ENCODE data around the gene LIFR.
"Not testable (repeated sequence)": the region's sequence is repeated elsewhere in the genome, so short reads cannot be mapped to it uniquely, and the experiment has no call there.

The LIFR gene, protein sequence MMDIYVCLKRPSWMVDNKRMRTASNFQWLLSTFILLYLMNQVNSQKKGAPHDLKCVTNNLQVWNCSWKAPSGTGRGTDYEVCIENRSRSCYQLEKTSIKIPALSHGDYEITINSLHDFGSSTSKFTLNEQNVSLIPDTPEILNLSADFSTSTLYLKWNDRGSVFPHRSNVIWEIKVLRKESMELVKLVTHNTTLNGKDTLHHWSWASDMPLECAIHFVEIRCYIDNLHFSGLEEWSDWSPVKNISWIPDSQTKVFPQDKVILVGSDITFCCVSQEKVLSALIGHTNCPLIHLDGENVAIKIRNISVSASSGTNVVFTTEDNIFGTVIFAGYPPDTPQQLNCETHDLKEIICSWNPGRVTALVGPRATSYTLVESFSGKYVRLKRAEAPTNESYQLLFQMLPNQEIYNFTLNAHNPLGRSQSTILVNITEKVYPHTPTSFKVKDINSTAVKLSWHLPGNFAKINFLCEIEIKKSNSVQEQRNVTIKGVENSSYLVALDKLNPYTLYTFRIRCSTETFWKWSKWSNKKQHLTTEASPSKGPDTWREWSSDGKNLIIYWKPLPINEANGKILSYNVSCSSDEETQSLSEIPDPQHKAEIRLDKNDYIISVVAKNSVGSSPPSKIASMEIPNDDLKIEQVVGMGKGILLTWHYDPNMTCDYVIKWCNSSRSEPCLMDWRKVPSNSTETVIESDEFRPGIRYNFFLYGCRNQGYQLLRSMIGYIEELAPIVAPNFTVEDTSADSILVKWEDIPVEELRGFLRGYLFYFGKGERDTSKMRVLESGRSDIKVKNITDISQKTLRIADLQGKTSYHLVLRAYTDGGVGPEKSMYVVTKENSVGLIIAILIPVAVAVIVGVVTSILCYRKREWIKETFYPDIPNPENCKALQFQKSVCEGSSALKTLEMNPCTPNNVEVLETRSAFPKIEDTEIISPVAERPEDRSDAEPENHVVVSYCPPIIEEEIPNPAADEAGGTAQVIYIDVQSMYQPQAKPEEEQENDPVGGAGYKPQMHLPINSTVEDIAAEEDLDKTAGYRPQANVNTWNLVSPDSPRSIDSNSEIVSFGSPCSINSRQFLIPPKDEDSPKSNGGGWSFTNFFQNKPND

GRCh38 chr5:38556599-38557307 lies at the start of gene LIFR:
LIFR (minus strand) TSS chr5:38556646; CDS start chr5:38530647, 25,999 bp downstream.
- DNase-seq (ENCODE audit: low read depth, low spot score), result peak; percentile 38

GRCh38 chr5:38605610-38606009 lies 49.2 kb upstream of the LIFR start:
- no peak for DNase-seq (ENCODE audit: low read depth, low spot score)

- DNase-seq (ENCODE audit: low read depth, low spot score), result no peak
Measured at GRCh38 chr5:38603691-38604090, 47.2 kb upstream of the LIFR start.

GRCh38 chr5:38602641-38603040 lies 46.2 kb upstream of the LIFR start:
- DNase-seq (ENCODE audit: low read depth, low spot score), result no peak

DNA sequence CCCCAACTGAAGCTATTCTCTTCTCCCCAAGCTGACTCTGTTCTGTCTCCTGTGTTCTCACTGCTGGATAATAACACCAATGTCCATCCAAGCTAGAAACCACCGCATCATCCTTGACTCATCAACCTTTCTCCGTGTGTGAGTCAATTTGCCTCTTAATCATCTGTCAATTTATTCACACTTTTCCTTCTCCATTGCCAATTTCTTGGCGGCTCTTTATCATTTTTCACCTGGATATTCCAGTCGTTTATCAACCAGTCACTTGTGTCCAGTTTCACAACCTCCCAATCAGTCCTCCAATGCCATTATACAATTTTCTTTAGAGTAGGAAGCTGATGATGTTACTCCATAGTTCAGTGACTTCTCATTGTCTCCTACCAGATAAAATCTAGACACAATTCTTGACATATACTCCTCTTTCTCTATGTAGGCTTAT lies 45.4 kb upstream of the LIFR start:
- no peak for DNase-seq (ENCODE audit: low read depth, low spot score)

DNA sequence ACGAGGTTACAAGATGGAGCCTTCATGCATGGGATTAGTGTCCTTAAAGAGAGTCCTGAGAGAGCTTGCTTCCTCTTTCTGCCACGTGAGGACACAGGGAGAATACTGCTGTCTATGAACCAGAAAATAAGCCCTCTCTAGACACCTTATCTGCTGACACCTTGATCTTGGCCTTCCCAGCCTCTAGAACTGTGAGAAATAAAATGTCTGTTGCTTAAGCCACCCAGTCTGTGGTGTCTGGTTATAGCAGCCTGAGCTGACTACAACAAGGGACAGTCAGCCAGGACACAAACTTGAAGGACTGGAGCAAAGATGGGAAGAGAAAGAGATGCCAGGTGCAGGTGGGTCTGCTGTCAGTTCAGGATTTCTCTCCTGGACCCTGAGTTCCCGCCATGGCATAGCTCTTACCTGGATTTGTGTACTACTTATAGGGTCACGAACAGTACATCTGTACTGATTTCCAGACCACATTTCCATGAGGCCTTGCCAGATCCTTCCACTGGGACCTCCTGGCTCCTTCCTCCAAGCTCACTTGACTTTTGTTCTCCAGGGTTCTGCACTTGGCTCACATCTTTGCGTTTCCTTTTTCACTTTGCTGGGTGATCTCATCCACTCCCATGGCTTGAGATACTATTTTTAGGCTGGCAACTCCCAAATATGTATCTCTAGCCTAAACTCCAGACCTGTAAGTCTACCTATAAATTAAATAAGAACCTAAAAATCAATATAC lies 44.9 kb upstream of the LIFR start:
- DNase-seq (ENCODE audit: low read depth, low spot score), result no peak

- no peak for DNase-seq (ENCODE audit: low read depth, low spot score)
Measured at GRCh38 chr5:38600329-38601045, 44.0 kb upstream of the LIFR start.

GRCh38 chr5:38599751-38600150 lies 43.3 kb upstream of the LIFR start:
- DNase-seq (ENCODE audit: low read depth, low spot score), result not testable (repeated sequence)

DNA sequence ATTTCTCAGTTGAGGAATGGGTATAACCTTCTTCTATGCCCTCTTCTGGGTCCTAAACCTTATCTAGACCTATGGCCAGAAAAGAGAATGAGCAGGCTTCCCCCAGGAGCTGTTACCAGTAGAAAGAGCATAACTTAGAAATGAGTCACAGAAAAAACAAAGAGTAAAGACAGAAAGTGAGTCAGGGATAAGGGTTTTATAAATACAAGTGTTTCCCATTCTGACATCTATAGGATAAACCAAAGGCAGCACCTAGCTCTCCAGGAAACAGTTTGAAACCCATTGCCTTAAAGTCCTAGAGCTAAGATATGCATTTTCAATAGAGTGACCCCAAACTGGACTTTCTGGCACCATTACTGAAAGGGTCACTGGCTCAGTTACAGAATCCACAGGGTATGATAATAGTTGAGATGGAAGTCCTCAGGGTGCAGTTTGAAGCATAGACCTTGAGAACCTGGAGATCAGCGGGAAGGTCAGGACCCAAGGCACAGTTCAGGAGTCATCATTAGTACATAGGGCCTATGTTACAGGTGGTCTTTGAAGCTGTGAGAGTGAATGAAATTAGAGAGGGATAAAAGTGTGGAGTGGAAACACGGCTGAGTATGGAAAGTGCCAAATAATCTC lies 42.7 kb upstream of the LIFR start:
- no peak for DNase-seq (ENCODE audit: low read depth, low spot score)

DNA sequence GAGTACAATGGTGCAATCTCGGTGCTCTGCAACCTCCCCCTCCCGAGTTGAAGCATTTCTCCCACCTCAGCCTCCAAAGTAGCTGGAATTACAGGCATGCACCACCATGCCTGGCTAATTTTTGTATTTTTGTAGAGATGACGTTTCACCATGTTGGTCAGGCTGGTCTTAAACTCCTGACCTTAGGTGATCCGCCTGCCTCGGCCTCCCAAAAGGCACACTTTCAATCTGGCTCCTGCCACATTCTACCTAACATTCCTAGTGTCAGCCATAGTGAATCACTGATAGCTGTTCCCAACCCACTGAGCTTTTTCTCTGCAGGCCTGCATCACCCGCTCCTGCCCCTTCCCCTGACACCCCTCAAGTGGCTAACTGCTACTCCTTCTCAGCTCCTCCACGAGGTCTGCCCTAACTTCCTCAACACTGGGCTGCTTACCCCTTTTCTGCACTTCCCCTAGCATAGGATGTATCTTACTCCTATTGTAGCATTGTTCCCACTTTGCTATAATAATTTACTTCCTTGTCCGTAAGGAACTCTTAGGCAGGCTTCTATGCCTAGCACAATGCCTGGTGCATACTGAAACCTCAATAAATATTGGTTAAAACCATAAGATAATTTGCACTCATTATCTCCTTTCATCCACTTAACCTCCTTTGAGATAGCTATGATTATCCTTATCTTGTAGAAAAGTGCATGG lies 42.0 kb upstream of the LIFR start:
- no peak for DNase-seq (ENCODE audit: low read depth, low spot score)

DNA sequence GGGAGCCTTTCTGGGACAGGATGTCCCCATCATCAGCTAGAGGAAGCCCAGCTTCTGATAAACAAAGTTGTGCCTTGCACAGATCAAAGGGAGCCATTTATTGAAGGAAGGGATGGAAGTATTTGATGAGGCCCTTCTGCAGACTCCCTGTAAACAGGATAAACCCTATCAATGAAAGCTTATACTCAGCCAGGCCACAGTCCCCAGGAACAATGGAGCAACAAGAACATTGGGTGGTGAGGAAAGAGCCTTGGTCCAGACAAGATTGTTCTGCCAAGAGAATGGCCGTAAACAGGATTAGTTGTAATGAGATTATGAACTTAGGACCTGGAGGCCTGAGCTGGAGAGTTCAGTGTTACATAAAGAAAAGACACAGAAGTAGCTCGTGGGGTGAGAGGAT lies 40.5 kb upstream of the LIFR start:
- DNase-seq (ENCODE audit: low read depth, low spot score), result no peak

DNA sequence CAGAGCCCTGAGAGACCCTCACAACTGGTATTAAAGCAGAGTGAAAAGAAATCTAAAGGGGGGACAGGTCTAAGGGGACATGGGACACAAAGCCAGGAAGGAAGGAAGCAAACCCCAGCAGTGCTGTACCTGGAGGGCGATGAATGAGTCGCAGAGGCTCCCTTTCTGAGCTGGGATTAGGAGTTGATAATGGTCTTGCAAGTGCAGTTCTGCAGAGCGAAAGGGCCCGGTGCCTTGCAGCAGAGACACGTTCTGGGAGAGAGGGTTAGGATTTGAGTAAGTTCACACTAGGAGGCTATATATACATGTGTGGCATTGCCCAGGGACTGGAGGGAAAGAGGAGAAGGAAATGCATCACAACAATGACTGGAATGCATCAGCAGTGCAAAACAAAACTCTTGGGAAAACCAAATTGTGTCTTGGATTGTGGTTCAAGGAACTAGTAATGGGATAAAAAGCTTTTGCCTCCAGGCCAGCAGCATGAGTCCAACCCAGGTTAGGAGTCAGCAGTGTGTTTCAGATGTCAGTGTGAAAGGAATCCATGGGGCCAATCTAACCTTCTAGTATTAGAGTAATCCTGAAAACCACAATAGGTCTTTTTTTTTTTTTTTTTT lies 38.8 kb upstream of the LIFR start:
- DNase-seq (ENCODE audit: low read depth, low spot score), result no peak

- no peak for DNase-seq (ENCODE audit: low read depth, low spot score)
Measured at GRCh38 chr5:38593959-38594358, 37.5 kb upstream of the LIFR start.

GRCh38 chr5:38591523-38591849 lies 35.0 kb upstream of the LIFR start:
- no peak for DNase-seq (ENCODE audit: low read depth, low spot score)

DNA sequence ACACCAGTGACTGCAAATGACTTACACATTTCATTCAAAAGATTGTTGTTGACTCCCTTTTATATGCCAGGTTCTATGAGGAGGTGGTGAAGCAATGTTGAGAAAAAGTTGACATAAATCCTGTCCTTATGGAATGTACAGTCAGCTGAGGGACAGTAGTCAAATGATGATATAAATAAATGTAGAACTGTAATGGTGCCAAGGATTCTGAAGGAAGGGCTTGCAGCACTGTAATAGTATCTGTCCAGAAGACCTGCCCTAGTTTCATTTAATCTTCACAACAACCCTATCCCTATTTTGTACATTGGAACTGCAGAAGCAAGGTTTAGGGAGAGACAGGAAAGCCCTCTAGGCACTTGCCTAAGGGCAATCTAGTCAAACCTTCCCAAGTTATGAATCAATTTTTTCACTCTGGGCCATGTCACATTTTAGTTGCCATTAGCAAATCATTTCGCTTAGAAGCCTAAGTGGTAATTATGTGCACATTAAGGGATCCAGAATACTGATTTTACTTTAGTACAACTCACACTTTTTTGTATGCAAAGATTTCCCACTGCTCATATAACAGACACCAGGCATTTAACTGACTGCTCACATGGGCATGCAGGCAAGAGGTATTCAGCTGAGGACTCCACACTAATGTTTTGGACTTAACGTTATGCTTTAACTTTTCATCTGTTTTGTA lies 34.5 kb upstream of the LIFR start:
- no peak for DNase-seq (ENCODE audit: low read depth, low spot score)

GRCh38 chr5:38589629-38590028 lies 33.2 kb upstream of the LIFR start:
- no peak for DNase-seq (ENCODE audit: low read depth, low spot score)

DNA sequence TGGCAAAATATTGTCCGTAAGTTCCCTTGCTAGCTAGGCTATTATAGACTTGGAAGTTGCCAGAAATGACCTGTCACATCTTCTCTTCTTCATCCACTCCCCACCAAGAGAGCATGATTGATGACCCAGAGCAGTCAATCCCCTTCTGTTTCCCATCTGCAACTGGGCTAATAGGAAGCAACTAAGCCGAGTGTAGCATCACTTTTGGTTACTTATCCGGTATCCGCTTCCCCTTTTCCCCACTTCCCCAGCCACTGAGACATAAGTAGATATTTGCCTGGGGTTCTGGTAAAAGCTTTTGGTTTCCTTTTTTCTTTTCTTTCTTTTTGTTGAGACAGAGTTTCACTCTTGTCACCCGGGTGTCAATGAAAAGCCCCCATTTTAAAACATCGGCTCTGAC lies 29.4 kb upstream of the LIFR start:
- DNase-seq (ENCODE audit: low read depth, low spot score), result no peak

GRCh38 chr5:38583500-38583899 lies 27.1 kb upstream of the LIFR start:
- DNase-seq (ENCODE audit: low read depth, low spot score), result no peak
